NCI-H774 (cell line): ENCODE results near the gene CHRM3.
"Not testable (repeated sequence)": the region's sequence is repeated elsewhere in the genome, so short reads cannot be mapped to it uniquely, and the experiment has no call there.

Experiments
- DNase-seq: peaks from one replicate; lab custom pipeline; 2025; lab: John Stamatoyannopoulos, UW

The CHRM3 gene

GRCh38 chr1:239386453-239387303 lies at the start of gene CHRM3:
Gene CHRM3 (plus strand): TSS chr1:239386568. CDS start chr1:239907452, 520,884 bp downstream.
- no peak for DNase-seq

- no peak for DNase-seq
Observed at GRCh38 chr1:239337799-239338430, 48.5 kb upstream of the CHRM3 start.

GRCh38 chr1:239347776-239348175 lies 38.6 kb upstream of the CHRM3 start:
- DNase-seq, result no peak

DNA sequence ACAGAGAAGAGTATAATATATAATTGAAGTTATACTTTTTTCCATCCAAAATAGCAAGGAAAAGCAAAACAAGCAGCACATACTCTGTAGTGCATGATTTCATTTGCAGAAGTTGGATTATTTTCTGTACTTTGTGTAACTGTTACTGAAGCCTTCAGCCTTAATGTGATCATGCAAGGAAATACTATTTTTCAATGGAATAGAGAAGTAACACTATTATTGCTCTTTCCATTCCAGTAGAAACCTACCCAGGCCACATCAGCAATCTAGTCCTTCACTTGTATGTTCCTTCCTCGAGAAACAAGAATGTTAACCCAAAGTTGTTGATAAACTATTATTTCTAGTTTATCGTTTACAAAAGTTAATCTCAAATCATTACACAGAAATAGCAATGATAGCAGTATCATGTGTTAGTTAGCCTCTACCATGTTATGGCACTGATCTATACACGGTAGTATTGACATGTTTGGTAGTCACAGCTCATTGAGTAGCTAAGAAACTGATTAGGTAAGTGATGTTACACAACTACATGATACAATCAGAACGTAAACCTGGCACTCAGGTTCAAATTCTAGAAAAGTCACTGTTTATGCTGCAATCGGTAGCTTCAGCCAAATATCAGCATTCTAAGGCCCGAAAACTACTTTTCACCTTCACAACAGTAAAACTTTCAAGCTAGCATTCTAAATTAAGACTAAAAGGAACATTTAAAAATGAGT lies 37.6 kb upstream of the CHRM3 start:
- DNase-seq, result no peak

GRCh38 chr1:239349699-239350098 lies 36.7 kb upstream of the CHRM3 start:
- DNase-seq, result no peak

DNA sequence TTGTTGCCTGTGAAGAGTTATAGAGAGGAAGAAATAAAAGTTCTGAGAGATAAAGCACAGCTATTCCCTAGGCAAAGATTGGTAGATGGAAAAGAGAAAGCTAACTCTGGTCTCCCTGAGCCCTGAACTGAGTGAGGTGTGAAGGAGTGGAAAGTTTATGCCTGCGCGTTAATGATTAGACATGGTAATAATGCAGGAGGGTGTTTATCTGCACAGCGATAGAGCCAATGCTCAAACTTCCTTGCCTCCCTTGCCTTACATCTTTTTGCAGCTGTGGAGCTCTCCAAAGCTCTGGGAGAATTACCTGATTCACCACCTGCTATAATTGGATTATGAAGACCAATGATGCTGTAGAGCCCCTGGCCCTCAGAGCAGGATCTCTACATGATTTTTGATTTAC lies 32.8 kb upstream of the CHRM3 start:
- no peak for DNase-seq

GRCh38 chr1:239354231-239354630 lies 32.1 kb upstream of the CHRM3 start:
- no peak for DNase-seq

GRCh38 chr1:239357867-239358266 lies 28.5 kb upstream of the CHRM3 start:
- DNase-seq, result no peak

DNA sequence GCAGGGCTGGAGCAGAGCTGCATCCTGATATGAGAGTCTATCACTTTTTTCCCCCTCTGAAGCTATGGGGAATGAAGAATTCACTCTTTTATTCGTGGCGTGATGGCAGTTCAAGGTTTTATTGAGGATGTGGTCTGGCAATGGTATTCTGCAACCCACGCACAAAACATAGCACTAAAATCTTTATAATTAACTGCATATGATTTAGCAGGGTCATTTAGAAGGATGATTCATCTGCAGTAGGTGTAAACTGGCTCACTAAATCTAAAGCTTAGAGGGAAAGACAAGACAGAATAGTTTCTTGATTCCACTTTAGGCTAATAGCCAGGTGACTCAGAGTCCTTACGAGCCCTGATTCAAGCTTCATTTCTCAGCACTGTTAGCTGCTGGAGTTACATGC lies 25.0 kb upstream of the CHRM3 start:
- no peak for DNase-seq

DNA sequence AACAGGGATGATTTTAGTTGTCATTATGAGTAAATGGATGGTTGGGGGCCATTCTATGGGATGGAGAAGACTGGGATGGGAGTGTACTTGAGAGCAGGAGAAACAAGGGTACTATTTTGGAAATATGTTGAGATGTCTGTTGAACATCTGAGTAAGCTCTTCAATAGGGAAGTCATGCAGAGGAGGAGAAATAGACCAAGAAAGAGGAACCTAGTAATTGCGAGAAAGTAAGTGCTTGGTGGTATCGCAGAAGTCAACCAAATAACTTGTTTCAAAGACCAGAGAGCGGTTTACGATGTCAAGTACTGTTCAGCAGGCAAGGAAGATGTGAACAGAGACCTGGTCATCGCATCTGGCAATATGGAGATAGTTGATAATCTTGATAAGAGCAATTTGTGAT lies 22.4 kb upstream of the CHRM3 start:
- no peak for DNase-seq

DNA sequence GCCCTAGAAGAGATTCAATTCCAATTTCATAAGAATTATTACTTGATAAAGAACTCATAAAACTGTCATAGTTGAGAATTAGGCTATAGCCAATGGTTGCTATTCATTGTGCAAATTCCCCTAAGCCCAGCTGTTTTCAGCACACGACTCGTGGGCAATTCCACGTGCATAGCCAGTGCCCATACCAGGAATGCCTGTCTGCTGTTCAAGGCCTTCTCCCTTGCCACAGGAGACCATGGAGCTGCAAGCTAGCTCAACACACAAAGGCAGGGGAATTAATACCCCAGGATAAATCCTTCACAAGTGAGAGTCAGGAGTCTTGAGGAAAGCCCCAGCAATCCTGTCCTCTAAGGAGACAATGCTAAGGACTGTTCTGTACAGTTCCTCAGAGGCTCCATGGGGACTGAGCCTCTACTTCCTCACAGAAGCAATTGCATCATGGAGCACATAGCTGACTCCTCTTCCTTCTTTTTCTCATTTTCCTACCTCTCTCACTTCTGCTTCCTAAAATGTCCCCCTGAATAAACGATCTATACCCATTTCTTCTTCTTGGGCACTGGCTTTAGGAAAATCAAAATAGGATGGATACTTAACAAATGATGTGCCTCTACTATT lies 19.1 kb upstream of the CHRM3 start:
- DNase-seq, result no peak

DNA sequence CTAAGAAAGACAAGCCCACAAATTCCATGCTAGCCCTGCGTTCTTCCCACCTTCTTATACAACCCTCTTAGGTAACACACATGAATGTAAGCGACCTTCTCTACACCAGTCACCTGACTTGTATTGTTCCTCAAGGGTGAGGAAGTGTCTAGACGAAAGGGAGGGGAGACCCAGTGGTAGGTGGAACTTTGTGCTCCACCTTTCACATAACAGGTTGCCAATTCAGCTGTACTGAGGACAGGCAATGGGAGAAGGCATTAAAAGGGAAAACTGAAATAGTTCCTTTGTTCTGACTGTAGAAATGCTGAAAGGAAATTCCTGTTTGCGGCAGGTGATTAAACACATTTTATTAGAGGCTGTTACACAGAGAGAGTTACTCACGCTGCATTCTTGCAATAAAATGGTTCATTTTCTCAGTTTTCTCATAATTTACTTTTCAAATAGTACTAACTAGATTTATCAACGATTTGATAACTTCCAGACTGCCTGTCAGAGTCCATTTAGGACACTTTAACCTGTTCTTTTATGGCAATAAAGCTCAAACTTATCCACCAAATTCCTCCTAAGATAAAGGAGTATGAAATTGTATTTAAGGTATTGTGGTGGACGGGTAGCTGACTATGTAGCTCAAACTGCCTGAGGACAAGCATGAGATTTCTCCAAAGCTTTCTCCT lies 17.8 kb upstream of the CHRM3 start:
- no peak for DNase-seq

GRCh38 chr1:239370869-239371268 lies 15.5 kb upstream of the CHRM3 start:
- not testable (repeated sequence) for DNase-seq

- no peak for DNase-seq
Observed at GRCh38 chr1:239382666-239383065, 3.7 kb upstream of the CHRM3 start.

DNA sequence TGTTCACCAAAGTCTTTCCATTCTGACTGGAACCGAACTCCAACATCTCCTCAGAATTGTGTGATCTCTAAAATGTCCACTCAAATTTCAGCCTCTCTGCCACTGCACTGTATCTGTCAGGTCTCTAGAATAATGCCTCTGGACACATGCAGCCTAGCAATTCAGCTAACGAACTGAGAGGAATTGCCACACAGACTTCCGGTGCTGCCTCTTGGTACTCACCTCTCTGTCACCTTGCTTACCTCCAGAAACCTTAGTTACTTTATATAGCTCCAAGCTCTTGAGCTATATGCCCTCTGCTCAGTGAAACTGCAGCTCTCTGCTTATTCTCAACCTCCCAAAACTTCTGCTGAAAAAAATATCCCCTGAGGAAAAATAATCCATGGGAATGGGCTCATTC lies 2.7 kb upstream of the CHRM3 start:
- no peak for DNase-seq

- DNase-seq, result no peak
Observed at GRCh38 chr1:239387304-239388158, 1.2 kb downstream of the CHRM3 start.

DNA sequence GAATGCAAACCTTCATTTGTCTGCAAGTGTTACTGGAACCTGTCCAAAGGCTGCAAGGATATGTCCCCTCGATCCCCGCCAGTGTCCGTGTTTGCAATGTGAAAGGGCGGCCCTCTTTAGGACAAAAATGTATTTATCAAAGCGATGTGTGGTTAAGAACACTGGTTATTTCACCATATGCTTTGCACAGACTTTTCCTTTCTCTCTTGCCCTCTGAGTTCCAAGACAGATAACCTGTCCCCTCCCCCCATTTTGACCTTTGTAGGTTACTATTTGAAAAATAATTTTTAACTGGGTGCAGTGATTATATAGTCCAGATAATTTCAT lies 1.8 kb downstream of the CHRM3 start:
- DNase-seq, result no peak

- no peak for DNase-seq
Observed at GRCh38 chr1:239388578-239388977, 2.2 kb downstream of the CHRM3 start.

DNA sequence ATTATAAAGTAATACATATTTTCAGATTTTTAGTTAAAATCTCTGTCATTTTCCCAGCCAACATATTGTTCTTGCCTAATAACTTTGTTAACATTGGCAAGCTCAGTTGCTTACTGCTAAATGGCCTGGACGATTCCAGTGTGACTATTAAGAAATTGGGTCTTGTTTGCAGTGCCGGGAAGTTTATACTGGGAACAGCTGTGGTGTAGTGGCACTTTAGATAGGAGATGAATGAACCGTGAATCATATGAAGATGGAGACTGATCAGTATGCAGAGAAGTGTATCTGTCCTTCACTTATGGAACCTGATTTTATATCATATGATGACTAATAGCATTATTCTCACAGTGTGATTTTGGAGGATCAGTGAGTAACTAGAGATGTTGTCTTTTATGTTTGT lies 3.3 kb downstream of the CHRM3 start:
- no peak for DNase-seq

- no peak for DNase-seq
Observed at GRCh38 chr1:239392271-239392670, 5.9 kb downstream of the CHRM3 start.

GRCh38 chr1:239394107-239394506 lies 7.7 kb downstream of the CHRM3 start:
- DNase-seq, result no peak
